Measurements from ENCODE around the gene DYRK1A. TPM values are rescaled to one million over a fixed set of nuclear protein-coding genes. Genes with fewer than 3 reads are reported as not detected.

Gene DYRK1A
- total RNA-seq, 1 experiment from 2014 or later: 49.3 TPM

- H3K36me3 ChIP-seq (ENCODE audit: control insufficient read depth in 1 of 2, insufficient read depth in 2 of 2, low read length in 2 of 2): no peaks in the 10 kb centered on the region
- no peak overlapping the region for H3K4me2 ChIP-seq (ENCODE audit: low read length)
- no peak overlapping the region for H3K4me3 ChIP-seq (replicated peaks in 1 of 2; ENCODE audit: low read depth in 1 of 2, low read length in 2 of 2)
- RAD21 ChIA-PET (ENCODE audit: low non-redundant PET in 1 of 2, low total read pairs in 2 of 2, uncharacterized antibody in 2 of 2, unreplicated experiment in 2 of 2): no interaction called here
- no peaks in the 10 kb centered on the region for H3K9me3 ChIP-seq (ENCODE audit: control insufficient read depth in 1 of 2, insufficient read depth in 1 of 2, low read depth in 1 of 2, low read length in 2 of 2)
- no peak overlapping the region for H2AFZ ChIP-seq (ENCODE audit: low read depth, low read length, poor library complexity, severe bottlenecking)
- H3K27me3 ChIP-seq (ENCODE audit: insufficient read depth, low read length): no peaks in the 10 kb centered on the region
- intact Hi-C loops (cut with micrococcal nuclease): no loop called here
- H4K20me1 ChIP-seq (ENCODE audit: insufficient read depth): no peaks in the 10 kb centered on the region
- H3K9ac ChIP-seq (ENCODE audit: low read length): no peak overlapping the region
- ATAC-seq (no peak), DNase-seq (ENCODE audit: low read depth, low spot score) (no peak)
- CTCF ChIA-PET: no interaction called here
- no peaks in the 10 kb centered on the region for H3K79me2 ChIP-seq (ENCODE audit: insufficient read depth, low read length)
- no peaks in the 10 kb centered on the region for H3K4me1 ChIP-seq (ENCODE audit: control insufficient read depth in 1 of 2, insufficient read depth in 2 of 2, low read length in 2 of 2)
- BruUV-seq (replicated peaks): no TSS peak
- H3K9me2 ChIP-seq (ENCODE audit: insufficient read depth): no peaks in the 10 kb centered on the region; the same call in 1 of the 2 replicates
- no peak for TF ChIP-seq SP1 (IDR thresholded peaks at IDR 0.05; ENCODE audit: low read depth)
- TF ChIP-seq CTCF (IDR thresholded peaks at IDR 0.05 in 2 of 3, conservative IDR thresholded peaks at IDR 0.05 in 1 of 3; ENCODE audit: borderline replicate concordance in 1 of 3, insufficient read depth in 1 of 3, low read depth in 2 of 3, low read length in 2 of 3): no peak
- TF ChIP-seq EZH2phosphoT487 (IDR thresholded peaks at IDR 0.05; ENCODE audit: borderline replicate concordance): no peak
- TF ChIP-seq EZH2 (IDR thresholded peaks at IDR 0.05): no peak
- TF ChIP-seq SRF (IDR thresholded peaks at IDR 0.05; ENCODE audit: low read depth): no peak
- TF ChIP-seq ZNF274 (IDR thresholded peaks at IDR 0.05; ENCODE audit: low read depth, low read length): no peak
- no peak for TF ChIP-seq EGR1 (IDR thresholded peaks at IDR 0.05; ENCODE audit: low read depth)
- no peak for TF ChIP-seq ELF1 (IDR thresholded peaks at IDR 0.05; ENCODE audit: borderline replicate concordance, low read depth)
- TF ChIP-seq ZFX (IDR thresholded peaks at IDR 0.05): no peak
- TF ChIP-seq POLR2AphosphoS5 (IDR thresholded peaks at IDR 0.05; ENCODE audit: low read depth, low read length): no peak
- no peak for TF ChIP-seq MAX (IDR thresholded peaks at IDR 0.05)
- TF ChIP-seq JUND (IDR thresholded peaks at IDR 0.05): no peak
- TF ChIP-seq YY1 (IDR thresholded peaks at IDR 0.05; ENCODE audit: extremely low read depth, insufficient replicate concordance, low read depth, low read length): no peak
- no peak for TF ChIP-seq FOSL1 (IDR thresholded peaks at IDR 0.05; ENCODE audit: low read depth)
- no peak for TF ChIP-seq RAD21 (IDR thresholded peaks at IDR 0.05; ENCODE audit: low read depth)
- no peak for TF ChIP-seq ATF3 (IDR thresholded peaks at IDR 0.05)
- no peak for TF ChIP-seq CEBPB (IDR thresholded peaks at IDR 0.05; ENCODE audit: low read depth)
- no peak for TF ChIP-seq ZBTB33 (IDR thresholded peaks at IDR 0.05; ENCODE audit: extremely low read depth, insufficient replicate concordance, low read length)
- no peak for TF ChIP-seq TCF7L2 (IDR thresholded peaks at IDR 0.05; ENCODE audit: borderline replicate concordance, extremely low read depth, insufficient read depth, insufficient read length)
- POLR2A ChIA-PET: no interaction called here
- H3K27ac ChIP-seq (ENCODE audit: low read depth, low read length): no peak overlapping the region
These were observed 47.0 kb upstream of the DYRK1A start for GRCh38 chr21:37319551-37319950.
